ENCODE data around the gene TTC27. TPM values are rescaled to one million over a fixed set of nuclear protein-coding genes. Genes with fewer than 3 reads are reported as not detected.

The TTC27 gene
- total RNA-seq, 6 experiments from 2014 or later: 6.8 to 9.5 (median 7.3) TPM

- Histone ChIP-seq H3K27ac (no peak overlapping the region), H3K4me3 (no peak overlapping the region), H3K36me3 (peaks cover 0 to 11% (median 7%) of the 10 kb centered on the region in 4 donors), H3K27me3 (no peaks in the 10 kb centered on the region), H3K4me1 (no peaks in the 10 kb centered on the region), H3K9me3 (no peaks in the 10 kb centered on the region)
- ATAC-seq: no peak
- intact Hi-C loops (cut with DNase I): no loop called here
- DNase-seq: no peak
- WGBS (ENCODE audit: insufficient coverage, low coverage, low lambda C conversion rate, missing lambda C conversion rate): 83% methylated on average over 3 of the region's 3 CpGs
- TF ChIP-seq POLR2A (IDR thresholded peaks at IDR 0.05) (no peak), CTCF (IDR thresholded peaks at IDR 0.05) (no peak)
Measured at GRCh38 chr2:32656069-32656468, 28.2 kb downstream of the TTC27 start.

GRCh38 chr2:32663864-32664263, 36.0 kb downstream of the TTC27 start:
- ATAC-seq (no peak), DNase-seq (no peak)
- intact Hi-C loops (cut with DNase I): no loop called here
- TF ChIP-seq CTCF (IDR thresholded peaks at IDR 0.05) (no peak), POLR2A (IDR thresholded peaks at IDR 0.05) (no peak)
- H3K9me3 ChIP-seq: no peaks in the 10 kb centered on the region
- WGBS (ENCODE audit: insufficient coverage, low coverage, low lambda C conversion rate, missing lambda C conversion rate): 96% methylated on average over 6 of the region's 8 CpGs
- H3K27me3 ChIP-seq: no peaks in the 10 kb centered on the region
- H3K4me3 ChIP-seq: no peak overlapping the region
- H3K4me1 ChIP-seq: no peaks in the 10 kb centered on the region
- H3K36me3 ChIP-seq: peaks cover 0 to 2% (median 0%) of the 10 kb centered on the region in 4 donors
- no peak overlapping the region for H3K27ac ChIP-seq

GRCh38 chr2:32666704-32667103, 38.9 kb downstream of the TTC27 start:
- no peak for DNase-seq
- no peak for TF ChIP-seq CTCF (IDR thresholded peaks at IDR 0.05)
- TF ChIP-seq POLR2A (IDR thresholded peaks at IDR 0.05): no peak
- H3K27ac ChIP-seq: no peak overlapping the region
- intact Hi-C loops (cut with DNase I): no loop called here
- no peaks in the 10 kb centered on the region for H3K9me3 ChIP-seq
- no peak overlapping the region for H3K4me3 ChIP-seq
- 100% methylated on average over 1 of the region's 1 CpG for WGBS (ENCODE audit: insufficient coverage, low coverage, low lambda C conversion rate, missing lambda C conversion rate)
- ATAC-seq: no peak
- H3K27me3 ChIP-seq: no peaks in the 10 kb centered on the region
- H3K36me3 ChIP-seq: no peaks in the 10 kb centered on the region
- no peaks in the 10 kb centered on the region for H3K4me1 ChIP-seq

- Histone ChIP-seq H3K27me3 (no peaks in the 10 kb centered on the region), H3K4me3 (no peak overlapping the region), H3K27ac (no peak overlapping the region), H3K36me3 (no peaks in the 10 kb centered on the region), H3K9me3 (no peaks in the 10 kb centered on the region), H3K4me1 (no peaks in the 10 kb centered on the region)
- intact Hi-C loops (cut with DNase I): no loop called here
- WGBS (ENCODE audit: insufficient coverage, low coverage, low lambda C conversion rate, missing lambda C conversion rate): 100% methylated on average over 1 of the region's 1 CpG
- TF ChIP-seq CTCF (IDR thresholded peaks at IDR 0.05) (no peak), POLR2A (IDR thresholded peaks at IDR 0.05) (no peak)
- ATAC-seq (no peak), DNase-seq (no peak)
Measured at GRCh38 chr2:32668254-32668653, 40.4 kb downstream of the TTC27 start.

Data from right lobe of liver (tissue), 6 donors.